ENCODE data around the gene SERPINA4. TPM values are rescaled to one million over a fixed set of nuclear protein-coding genes. Genes with fewer than 3 reads are reported as not detected.

Gene SERPINA4
- total and polyA plus RNA-seq, 2 experiments from 2014 or later, result not detected

DNA sequence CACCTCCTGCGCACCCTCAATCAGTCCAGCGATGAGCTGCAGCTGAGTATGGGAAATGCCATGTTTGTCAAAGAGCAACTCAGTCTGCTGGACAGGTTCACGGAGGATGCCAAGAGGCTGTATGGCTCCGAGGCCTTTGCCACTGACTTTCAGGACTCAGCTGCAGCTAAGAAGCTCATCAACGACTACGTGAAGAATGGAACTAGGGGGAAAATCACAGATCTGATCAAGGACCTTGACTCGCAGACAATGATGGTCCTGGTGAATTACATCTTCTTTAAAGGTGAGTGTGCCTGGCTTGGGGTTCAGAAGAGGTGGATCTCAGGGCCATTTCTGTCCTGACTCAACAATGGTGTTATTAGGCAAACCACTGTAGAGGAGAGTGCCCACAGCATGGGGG, 53.6 kb downstream of the SERPINA4 start (continued):
- TF ChIP-seq ZNF331 (CRISPR knock-in tag; IDR thresholded peaks at IDR 0.05; ENCODE audit: low read depth) (no peak), JUNB (IDR thresholded peaks at IDR 0.05; ENCODE audit: unreplicated experiment) (no peak), ZNF114 (CRISPR knock-in tag; IDR thresholded peaks at IDR 0.05) (no peak), NANOG (IDR thresholded peaks at IDR 0.05; ENCODE audit: borderline replicate concordance) (no peak)

DNA sequence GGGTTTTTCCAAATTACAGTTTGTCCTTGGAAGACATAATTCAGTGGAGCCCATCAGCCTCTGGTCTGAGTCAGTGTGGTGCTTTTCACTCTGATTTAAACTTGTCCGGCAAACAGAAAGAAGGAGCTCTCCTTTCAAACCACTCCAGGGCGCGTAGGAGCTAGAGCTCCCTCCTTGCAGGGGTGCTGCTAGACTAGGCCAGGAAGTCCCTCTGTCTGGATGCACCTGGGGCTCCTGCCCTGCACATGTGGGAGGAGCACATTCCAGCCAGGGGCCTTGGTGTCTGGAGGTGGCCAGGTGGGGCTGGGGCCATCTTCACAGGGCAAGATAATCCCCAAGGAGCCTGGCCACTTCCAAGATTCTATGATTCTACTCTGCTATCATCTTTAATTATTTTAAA, 54.0 kb downstream of the SERPINA4 start:
- Histone ChIP-seq H3K36me3 (ENCODE audit: insufficient read depth) (no peaks in the 10 kb centered on the region), H3K4me2 (no peak overlapping the region), H3K79me2 (replicated peaks; ENCODE audit: insufficient read depth) (no peaks in the 10 kb centered on the region), H3K27me3 (ENCODE audit: insufficient read depth) (no peaks in the 10 kb centered on the region), H3K9me2 (ENCODE audit: insufficient read depth) (no peaks in the 10 kb centered on the region), H3K27ac (ENCODE audit: low read depth) (no peak overlapping the region), H3F3A (replicated peaks; ENCODE audit: low read depth) (no peaks in the 10 kb centered on the region), H3K4me1 (ENCODE audit: insufficient read depth) (no peaks in the 10 kb centered on the region), H4K20me1 (replicated peaks; ENCODE audit: insufficient read depth) (no peaks in the 10 kb centered on the region), H2AFZ (no peak overlapping the region), H3K4me3 (no peak overlapping the region)
- no peak for DNase-seq (ENCODE audit: low spot score)
- Mint-ChIP-seq H3K9me3 (peaks cover 38% of the 10 kb centered on the region), H3K4me3 (no peak overlapping the region), H3K36me3 (ENCODE audit: low read depth) (peaks cover 17% of the 10 kb centered on the region; the same call in 2 of the 3 replicates), H3K4me1 (peaks cover 5% of the 10 kb centered on the region; the same call in 1 of the 3 replicates), H3K27me3 (ENCODE audit: insufficient read depth, low read depth, poor library complexity) (peaks cover 6% of the 10 kb centered on the region), H3K27ac (no peak overlapping the region)
- ATAC-seq, result no peak
- TF ChIP-seq NANOG (IDR thresholded peaks at IDR 0.05; ENCODE audit: borderline replicate concordance), result no peak
- TF ChIP-seq ZNF331 (CRISPR knock-in tag; IDR thresholded peaks at IDR 0.05; ENCODE audit: low read depth), result no peak
- TF ChIP-seq STAT1 (IDR thresholded peaks at IDR 0.05; ENCODE audit: unreplicated experiment), result no peak
- TF ChIP-seq, protein P1, sequence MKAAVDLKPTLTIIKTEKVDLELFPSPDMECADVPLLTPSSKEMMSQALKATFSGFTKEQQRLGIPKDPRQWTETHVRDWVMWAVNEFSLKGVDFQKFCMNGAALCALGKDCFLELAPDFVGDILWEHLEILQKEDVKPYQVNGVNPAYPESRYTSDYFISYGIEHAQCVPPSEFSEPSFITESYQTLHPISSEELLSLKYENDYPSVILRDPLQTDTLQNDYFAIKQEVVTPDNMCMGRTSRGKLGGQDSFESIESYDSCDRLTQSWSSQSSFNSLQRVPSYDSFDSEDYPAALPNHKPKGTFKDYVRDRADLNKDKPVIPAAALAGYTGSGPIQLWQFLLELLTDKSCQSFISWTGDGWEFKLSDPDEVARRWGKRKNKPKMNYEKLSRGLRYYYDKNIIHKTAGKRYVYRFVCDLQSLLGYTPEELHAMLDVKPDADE (IDR thresholded peaks at IDR 0.05), result no peak
- TF ChIP-seq, protein P2, sequence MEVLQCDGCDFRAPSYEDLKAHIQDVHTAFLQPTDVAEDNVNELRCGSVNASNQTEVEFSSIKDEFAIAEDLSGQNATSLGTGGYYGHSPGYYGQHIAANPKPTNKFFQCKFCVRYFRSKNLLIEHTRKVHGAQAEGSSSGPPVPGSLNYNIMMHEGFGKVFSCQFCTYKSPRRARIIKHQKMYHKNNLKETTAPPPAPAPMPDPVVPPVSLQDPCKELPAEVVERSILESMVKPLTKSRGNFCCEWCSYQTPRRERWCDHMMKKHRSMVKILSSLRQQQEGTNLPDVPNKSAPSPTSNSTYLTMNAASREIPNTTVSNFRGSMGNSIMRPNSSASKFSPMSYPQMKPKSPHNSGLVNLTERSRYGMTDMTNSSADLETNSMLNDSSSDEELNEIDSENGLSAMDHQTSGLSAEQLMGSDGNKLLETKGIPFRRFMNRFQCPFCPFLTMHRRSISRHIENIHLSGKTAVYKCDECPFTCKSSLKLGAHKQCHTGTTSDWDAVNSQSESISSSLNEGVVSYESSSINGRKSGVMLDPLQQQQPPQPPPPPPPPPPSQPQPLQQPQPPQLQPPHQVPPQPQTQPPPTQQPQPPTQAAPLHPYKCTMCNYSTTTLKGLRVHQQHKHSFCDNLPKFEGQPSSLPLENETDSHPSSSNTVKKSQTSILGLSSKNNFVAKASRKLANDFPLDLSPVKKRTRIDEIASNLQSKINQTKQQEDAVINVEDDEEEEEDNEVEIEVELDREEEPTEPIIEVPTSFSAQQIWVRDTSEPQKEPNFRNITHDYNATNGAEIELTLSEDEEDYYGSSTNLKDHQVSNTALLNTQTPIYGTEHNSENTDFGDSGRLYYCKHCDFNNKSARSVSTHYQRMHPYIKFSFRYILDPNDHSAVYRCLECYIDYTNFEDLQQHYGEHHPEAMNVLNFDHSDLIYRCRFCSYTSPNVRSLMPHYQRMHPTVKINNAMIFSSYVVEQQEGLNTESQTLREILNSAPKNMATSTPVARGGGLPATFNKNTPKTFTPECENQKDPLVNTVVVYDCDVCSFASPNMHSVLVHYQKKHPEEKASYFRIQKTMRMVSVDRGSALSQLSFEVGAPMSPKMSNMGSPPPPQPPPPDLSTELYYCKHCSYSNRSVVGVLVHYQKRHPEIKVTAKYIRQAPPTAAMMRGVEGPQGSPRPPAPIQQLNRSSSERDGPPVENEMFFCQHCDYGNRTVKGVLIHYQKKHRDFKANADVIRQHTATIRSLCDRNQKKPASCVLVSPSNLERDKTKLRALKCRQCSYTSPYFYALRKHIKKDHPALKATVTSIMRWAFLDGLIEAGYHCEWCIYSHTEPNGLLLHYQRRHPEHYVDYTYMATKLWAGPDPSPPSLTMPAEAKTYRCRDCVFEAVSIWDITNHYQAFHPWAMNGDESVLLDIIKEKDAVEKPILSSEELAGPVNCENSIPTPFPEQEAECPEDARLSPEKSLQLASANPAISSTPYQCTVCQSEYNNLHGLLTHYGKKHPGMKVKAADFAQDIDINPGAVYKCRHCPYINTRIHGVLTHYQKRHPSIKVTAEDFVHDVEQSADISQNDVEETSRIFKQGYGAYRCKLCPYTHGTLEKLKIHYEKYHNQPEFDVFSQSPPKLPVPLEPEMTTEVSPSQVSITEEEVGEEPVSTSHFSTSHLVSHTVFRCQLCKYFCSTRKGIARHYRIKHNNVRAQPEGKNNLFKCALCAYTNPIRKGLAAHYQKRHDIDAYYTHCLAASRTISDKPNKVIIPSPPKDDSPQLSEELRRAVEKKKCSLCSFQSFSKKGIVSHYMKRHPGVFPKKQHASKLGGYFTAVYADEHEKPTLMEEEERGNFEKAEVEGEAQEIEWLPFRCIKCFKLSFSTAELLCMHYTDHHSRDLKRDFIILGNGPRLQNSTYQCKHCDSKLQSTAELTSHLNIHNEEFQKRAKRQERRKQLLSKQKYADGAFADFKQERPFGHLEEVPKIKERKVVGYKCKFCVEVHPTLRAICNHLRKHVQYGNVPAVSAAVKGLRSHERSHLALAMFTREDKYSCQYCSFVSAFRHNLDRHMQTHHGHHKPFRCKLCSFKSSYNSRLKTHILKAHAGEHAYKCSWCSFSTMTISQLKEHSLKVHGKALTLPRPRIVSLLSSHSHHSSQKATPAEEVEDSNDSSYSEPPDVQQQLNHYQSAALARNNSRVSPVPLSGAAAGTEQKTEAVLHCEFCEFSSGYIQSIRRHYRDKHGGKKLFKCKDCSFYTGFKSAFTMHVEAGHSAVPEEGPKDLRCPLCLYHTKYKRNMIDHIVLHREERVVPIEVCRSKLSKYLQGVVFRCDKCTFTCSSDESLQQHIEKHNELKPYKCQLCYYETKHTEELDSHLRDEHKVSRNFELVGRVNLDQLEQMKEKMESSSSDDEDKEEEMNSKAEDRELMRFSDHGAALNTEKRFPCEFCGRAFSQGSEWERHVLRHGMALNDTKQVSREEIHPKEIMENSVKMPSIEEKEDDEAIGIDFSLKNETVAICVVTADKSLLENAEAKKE (CRISPR knock-in tag; IDR thresholded peaks at IDR 0.05), result no peak
- TF ChIP-seq ZNF114 (CRISPR knock-in tag; IDR thresholded peaks at IDR 0.05), result no peak
- no peak for TF ChIP-seq CREB1 (CRISPR knock-in tag; IDR thresholded peaks at IDR 0.05; ENCODE audit: low read depth)
- TF ChIP-seq POLR2AphosphoS5 (IDR thresholded peaks at IDR 0.05; ENCODE audit: low read depth), result no peak

All from GM23338 (cell line).